HFFc6 (cell line): Measurements from ENCODE around the gene DGCR6L. TPM values are rescaled to one million over a fixed set of nuclear protein-coding genes. Genes with fewer than 3 reads are reported as not detected.
A peak's percentile ranks its signal among the peaks of the same experiment; 100 is the strongest.
"Not testable (repeated sequence)": the region's sequence is repeated elsewhere in the genome, so short reads cannot be mapped to it uniquely, and the experiment has no call there.

ENCODE experiments used
- DNase-seq: peaks from one replicate; pipeline ENCODE4 v3.0.0-alpha.2; 2018
- H3K27ac Mint-ChIP-seq: 2 replicates; pipeline ENCODE4 v1.8.0; 2020; ENCODE audit warnings: mild to moderate bottlenecking, mixed read lengths
- H3K27me3 Mint-ChIP-seq: 2 replicates; pipeline ENCODE4 v1.8.0; 2021; ENCODE audit warnings: mild to moderate bottlenecking, moderate library complexity, mixed read lengths; ENCODE audit not compliant: insufficient read depth
- H3K36me3 Mint-ChIP-seq: 2 replicates; pipeline ENCODE4 v1.8.0; 2021; ENCODE audit warnings: low read depth, mixed read lengths
- H3K4me1 Mint-ChIP-seq: 2 replicates; pipeline ENCODE4 v1.8.0; 2020; ENCODE audit warnings: low read depth, mixed read lengths
- H3K4me3 Mint-ChIP-seq: 2 replicates; pipeline ENCODE4 v1.8.0; 2020; ENCODE audit warnings: mild to moderate bottlenecking, moderate library complexity, mixed read lengths
- H3K9me3 Mint-ChIP-seq: 2 replicates; pipeline ENCODE4 v1.8.0; 2020; ENCODE audit warnings: mild to moderate bottlenecking, mixed read lengths
- CTCF ChIP-seq: fragments of 200-600 bp; sonication (generic); IDR thresholded peaks from 2 replicates; pipeline ENCODE4 v1.5.0; 2021; ENCODE audit warnings: antibody characterized with exemption, mild to moderate bottlenecking
- total RNA-seq, 6 experiments: library from RNA; stranded (reverse); fragmentation: NEBNext Ultra II Directional; extraction: Animal tissue kit (Norgen Biotek cat#: 25700); gene quantifications; 2 replicates in 1 of 6; 3 replicates in 5 of 6; pipeline ENCODE4 v1.2.3, GENCODE V29; 2021

DGCR6L gene
- total RNA-seq, 6 experiments from 2014 or later = 46.3 to 52.4 (median 48.4) TPM

- no peaks in the 10 kb centered on the region for H3K9me3 Mint-ChIP-seq
- no peaks in the 10 kb centered on the region for H3K36me3 Mint-ChIP-seq
- peak overlapping the region; percentile 40; the same call in 1 of the 2 replicates for H3K4me3 Mint-ChIP-seq
- peaks cover 4% of the 10 kb centered on the region; the same call in 1 of the 2 replicates for H3K27me3 Mint-ChIP-seq
- TF ChIP-seq CTCF = no peak
- no peak for DNase-seq
- peak overlapping the region; percentile 95 for H3K27ac Mint-ChIP-seq
- H3K4me1 Mint-ChIP-seq = peaks cover 27% of the 10 kb centered on the region
Measured at GRCh38 chr22:20324139-20324516, 4.3 kb upstream of the DGCR6L start.

GRCh38 chr22:20321552-20322211, 1.8 kb upstream of the DGCR6L start:
- H3K9me3 Mint-ChIP-seq, H3K36me3 Mint-ChIP-seq, H3K27me3 Mint-ChIP-seq, DNase-seq: not testable (repeated sequence)
- Mint-ChIP-seq H3K27ac (peak overlapping the region; percentile 22; the same call in 1 of the 2 replicates), H3K4me1 (peaks cover 48% of the 10 kb centered on the region), H3K4me3 (peak overlapping the region; percentile 98)

GRCh38 chr22:20320659-20321551, 1.0 kb upstream of the DGCR6L start:
- Mint-ChIP-seq H3K27ac (peak overlapping the region; percentile 86), H3K4me3 (peak overlapping the region; percentile 98), H3K4me1 (peaks cover 48% of the 10 kb centered on the region)
- not testable (repeated sequence) for H3K36me3 Mint-ChIP-seq, H3K27me3 Mint-ChIP-seq, DNase-seq, H3K9me3 Mint-ChIP-seq

- Mint-ChIP-seq H3K4me1 (peaks cover 47% of the 10 kb centered on the region), H3K27me3 (no peaks in the 10 kb centered on the region), H3K4me3 (peak overlapping the region; percentile 98), H3K27ac (peak overlapping the region; percentile 16; the same call in 1 of the 2 replicates), H3K36me3 (no peaks in the 10 kb centered on the region), H3K9me3 (no peaks in the 10 kb centered on the region)
- DNase-seq = no peak
- no peak for TF ChIP-seq CTCF
Measured at GRCh38 chr22:20319041-20319744, 667 bp downstream of the DGCR6L start.

GRCh38 chr22:20318043-20318688, 1.7 kb downstream of the DGCR6L start:
- not testable (repeated sequence) for DNase-seq, H3K27me3 Mint-ChIP-seq, H3K9me3 Mint-ChIP-seq, H3K36me3 Mint-ChIP-seq, H3K27ac Mint-ChIP-seq
- peaks cover 36% of the 10 kb centered on the region for H3K4me1 Mint-ChIP-seq
- peak overlapping the region; percentile 68 for H3K4me3 Mint-ChIP-seq

GRCh38 chr22:20317402-20318042, 2.3 kb downstream of the DGCR6L start:
- not testable (repeated sequence) for H3K27me3 Mint-ChIP-seq, H3K9me3 Mint-ChIP-seq, H3K27ac Mint-ChIP-seq, DNase-seq, H3K36me3 Mint-ChIP-seq
- peak; percentile 84 for TF ChIP-seq CTCF
- peaks cover 30% of the 10 kb centered on the region for H3K4me1 Mint-ChIP-seq
- peak overlapping the region; percentile 68 for H3K4me3 Mint-ChIP-seq
